Astrocyte of the spinal cord (primary cell): ENCODE data around the gene ITGA8.
"Not testable (repeated sequence)": the region's sequence is repeated elsewhere in the genome, so short reads cannot be mapped to it uniquely, and the experiment has no call there.

Experiments
- DNase-seq: peaks from one replicate; pipeline ENCODE4 v3.0.0; 2011; ENCODE audit warnings: low read depth, low spot score
- H3K4me3 ChIP-seq: 2 replicates; pipeline ENCODE4 v1.5.1; 2011; ENCODE audit warnings: low read depth, mild to moderate bottlenecking, low read length, moderate library complexity
- in situ Hi-C: cut with HindIII; loops from 2 replicates; pipeline ENCODE4 v1.10.0; 2017; ENCODE audit warnings: low sequenced_read_pairs
- TF ChIP-seq, protein P1 (sequence below): IDR thresholded peaks from 2 replicates; pipeline ENCODE4 v1.5.1; 2012; ENCODE audit warnings: low read depth, mild to moderate bottlenecking, low read length, inconsistent platforms

The ITGA8 gene

GRCh38 chr10:15632456-15633091 is 87.1 kb downstream of the ITGA8 start:
- no peak for DNase-seq
- in situ Hi-C loops = no loop called here
- no peak overlapping the region for H3K4me3 ChIP-seq
- TF ChIP-seq, protein P1, sequence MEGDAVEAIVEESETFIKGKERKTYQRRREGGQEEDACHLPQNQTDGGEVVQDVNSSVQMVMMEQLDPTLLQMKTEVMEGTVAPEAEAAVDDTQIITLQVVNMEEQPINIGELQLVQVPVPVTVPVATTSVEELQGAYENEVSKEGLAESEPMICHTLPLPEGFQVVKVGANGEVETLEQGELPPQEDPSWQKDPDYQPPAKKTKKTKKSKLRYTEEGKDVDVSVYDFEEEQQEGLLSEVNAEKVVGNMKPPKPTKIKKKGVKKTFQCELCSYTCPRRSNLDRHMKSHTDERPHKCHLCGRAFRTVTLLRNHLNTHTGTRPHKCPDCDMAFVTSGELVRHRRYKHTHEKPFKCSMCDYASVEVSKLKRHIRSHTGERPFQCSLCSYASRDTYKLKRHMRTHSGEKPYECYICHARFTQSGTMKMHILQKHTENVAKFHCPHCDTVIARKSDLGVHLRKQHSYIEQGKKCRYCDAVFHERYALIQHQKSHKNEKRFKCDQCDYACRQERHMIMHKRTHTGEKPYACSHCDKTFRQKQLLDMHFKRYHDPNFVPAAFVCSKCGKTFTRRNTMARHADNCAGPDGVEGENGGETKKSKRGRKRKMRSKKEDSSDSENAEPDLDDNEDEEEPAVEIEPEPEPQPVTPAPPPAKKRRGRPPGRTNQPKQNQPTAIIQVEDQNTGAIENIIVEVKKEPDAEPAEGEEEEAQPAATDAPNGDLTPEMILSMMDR = no peak

GRCh38 chr10:15631205-15631604 is 88.5 kb downstream of the ITGA8 start:
- H3K4me3 ChIP-seq, in situ Hi-C loops, DNase-seq: not testable (repeated sequence)

DNA sequence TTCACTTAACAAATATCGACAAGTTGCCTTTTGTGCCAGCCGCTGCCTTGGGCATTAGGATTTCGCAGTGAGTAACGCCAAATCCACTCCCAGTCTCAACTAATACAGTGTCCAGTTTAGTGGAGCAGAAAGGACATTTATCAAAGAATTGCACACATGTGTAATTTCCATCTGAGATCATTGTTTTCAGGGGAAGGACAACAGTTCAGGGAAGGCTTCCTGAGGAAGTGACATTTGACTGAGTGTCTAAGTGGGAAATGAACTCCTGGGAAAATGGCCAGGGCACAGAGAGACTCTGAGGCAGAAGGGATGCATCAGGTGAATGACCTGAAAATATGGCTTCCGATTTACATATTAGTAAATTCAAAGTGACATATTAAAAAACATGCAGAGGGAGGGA is 89.4 kb downstream of the ITGA8 start:
- H3K4me3 ChIP-seq = no peak overlapping the region
- in situ Hi-C loops = no loop called here
- TF ChIP-seq, protein P1 = no peak
- DNase-seq = no peak

DNA sequence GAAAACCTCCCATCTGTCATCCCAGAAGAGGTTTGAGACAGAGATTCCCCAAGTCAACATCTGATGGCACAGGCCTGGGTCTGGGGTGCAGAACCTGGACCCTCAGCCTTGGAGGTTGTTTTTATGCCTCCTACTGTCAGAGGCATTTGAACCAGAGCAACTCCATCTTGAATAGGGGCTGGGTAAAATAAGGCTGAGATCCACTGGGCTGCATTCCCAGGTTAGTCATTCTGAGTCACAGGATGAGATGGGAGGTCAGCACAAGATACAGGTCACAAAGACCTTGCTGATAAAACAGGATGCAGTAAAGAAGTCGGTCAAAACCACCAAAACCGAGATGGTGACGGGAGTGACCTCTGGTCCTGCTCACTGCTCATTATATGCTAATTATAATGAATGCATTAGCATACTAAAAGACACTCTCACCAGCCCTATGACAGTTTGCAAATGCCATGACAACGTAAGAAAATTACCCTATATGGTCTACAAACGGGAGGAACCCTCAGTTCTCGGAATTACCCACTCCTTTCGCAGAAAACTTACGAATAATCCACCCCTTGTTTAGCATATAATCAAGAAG is 92.0 kb downstream of the ITGA8 start:
- no peak for DNase-seq
- TF ChIP-seq, protein P1 = no peak
- H3K4me3 ChIP-seq = no peak overlapping the region
- in situ Hi-C loops = no loop called here

DNA sequence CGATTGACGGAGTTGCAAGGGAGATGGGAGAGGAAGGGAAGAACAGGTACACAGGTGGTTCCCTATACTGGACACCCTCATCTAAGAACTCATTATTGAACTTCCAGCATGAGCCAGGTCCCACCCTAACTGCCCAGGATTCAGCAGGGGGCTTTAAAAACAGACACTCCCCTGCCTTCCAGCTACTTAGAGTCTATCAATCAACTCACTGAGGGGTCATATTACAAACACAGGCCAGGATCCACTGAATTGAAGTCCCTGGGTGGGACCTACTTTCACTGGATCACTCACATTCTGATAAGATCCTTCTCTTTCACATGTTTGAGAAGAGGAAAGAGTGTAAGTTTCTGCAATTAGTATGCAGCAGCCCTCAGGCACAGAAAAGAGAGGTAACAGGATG is 92.8 kb downstream of the ITGA8 start:
- no peak overlapping the region for H3K4me3 ChIP-seq
- TF ChIP-seq, protein P1 = no peak
- no peak for DNase-seq
- in situ Hi-C loops = no loop called here

- H3K4me3 ChIP-seq = no peak overlapping the region
- TF ChIP-seq, protein P1 = no peak
- peak; percentile 33 for DNase-seq
- in situ Hi-C loops = no loop called here
Observed at GRCh38 chr10:15625261-15625660, 94.5 kb downstream of the ITGA8 start.

DNA sequence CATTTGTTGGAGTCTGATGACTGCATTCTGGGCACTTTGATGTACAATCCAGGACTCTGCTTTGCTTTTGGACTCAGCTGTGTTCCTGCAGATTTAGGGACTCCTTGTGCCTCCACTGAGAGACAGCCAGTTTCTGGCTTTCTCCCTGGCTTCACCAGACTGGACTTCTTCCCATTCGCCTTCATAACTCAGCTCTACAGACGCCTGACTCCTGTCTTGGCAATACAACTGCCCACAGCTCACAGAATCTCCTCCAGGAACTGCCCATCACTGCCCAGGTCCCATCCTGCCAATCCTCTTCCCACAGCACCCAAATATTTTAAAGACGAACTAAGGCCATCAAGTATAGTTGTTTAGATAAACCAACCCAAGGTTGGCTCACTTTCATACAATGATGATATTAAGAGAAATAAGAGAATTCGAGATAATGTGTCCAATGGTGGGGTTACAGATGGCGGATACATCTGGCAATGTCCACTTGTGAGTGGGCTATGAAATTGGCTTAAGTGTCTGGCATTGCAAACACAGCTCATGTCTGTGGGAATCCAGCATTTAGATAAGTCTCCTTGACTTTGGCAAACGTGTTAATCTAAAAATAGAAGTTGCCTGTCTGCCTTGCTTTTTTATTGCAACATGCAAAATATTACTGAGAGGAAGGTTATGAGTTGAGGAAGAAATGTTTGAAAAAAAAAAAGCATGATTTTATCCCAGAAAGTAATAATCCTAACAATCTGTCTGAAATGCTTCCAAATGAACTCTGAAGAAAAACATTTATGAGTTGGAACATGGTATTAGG is 95.1 kb downstream of the ITGA8 start:
- TF ChIP-seq, protein P1 = no peak
- peak; percentile 52 for DNase-seq
- in situ Hi-C loops = no loop called here
- H3K4me3 ChIP-seq = no peak overlapping the region
